ENCODE data around the gene TNP2. TPM values are rescaled to one million over a fixed set of nuclear protein-coding genes. Genes with fewer than 3 reads are reported as not detected.
"Not testable (repeated sequence)": the region's sequence is repeated elsewhere in the genome, so short reads cannot be mapped to it uniquely, and the experiment has no call there.

TNP2 gene
- total RNA-seq, 1 donor, result not detected

- no peak for DNase-seq (ENCODE audit: low read depth)
- TF ChIP-seq CTCF (IDR thresholded peaks at IDR 0.05; ENCODE audit: insufficient read depth, low read length), result no peak
- H3K4me3 ChIP-seq (ENCODE audit: low read depth, low read length), result no peak overlapping the region
These were observed 37.7 kb downstream of the TNP2 start for GRCh38 chr16:11231367-11231970.

- no peak for TF ChIP-seq CTCF (IDR thresholded peaks at IDR 0.05; ENCODE audit: insufficient read depth, low read length)
- no peak for DNase-seq (ENCODE audit: low read depth)
- no peak overlapping the region for H3K4me3 ChIP-seq (ENCODE audit: low read depth, low read length)
These were observed 39.2 kb downstream of the TNP2 start for GRCh38 chr16:11229906-11230305.

GRCh38 chr16:11229432-11229831 lies 39.7 kb downstream of the TNP2 start:
- DNase-seq (ENCODE audit: low read depth), result no peak
- H3K4me3 ChIP-seq (ENCODE audit: low read depth, low read length), result no peak overlapping the region
- TF ChIP-seq CTCF (IDR thresholded peaks at IDR 0.05; ENCODE audit: insufficient read depth, low read length), result no peak

- TF ChIP-seq CTCF (IDR thresholded peaks at IDR 0.05; ENCODE audit: insufficient read depth, low read length), result no peak
- no peak for DNase-seq (ENCODE audit: low read depth)
- no peak overlapping the region for H3K4me3 ChIP-seq (ENCODE audit: low read depth, low read length)
These were observed 43.2 kb downstream of the TNP2 start for GRCh38 chr16:11225677-11226549.

- H3K4me3 ChIP-seq (ENCODE audit: low read depth, low read length), result no peak overlapping the region
- no peak for DNase-seq (ENCODE audit: low read depth)
- TF ChIP-seq CTCF (IDR thresholded peaks at IDR 0.05; ENCODE audit: insufficient read depth, low read length), result no peak
These were observed 44.0 kb downstream of the TNP2 start for GRCh38 chr16:11224894-11225676.

GRCh38 chr16:11224096-11224893 lies 44.8 kb downstream of the TNP2 start:
- TF ChIP-seq CTCF (IDR thresholded peaks at IDR 0.05; ENCODE audit: insufficient read depth, low read length), result no peak
- no peak overlapping the region for H3K4me3 ChIP-seq (ENCODE audit: low read depth, low read length)
- no peak for DNase-seq (ENCODE audit: low read depth)

GRCh38 chr16:11220507-11220906 lies 48.6 kb downstream of the TNP2 start:
- not testable (repeated sequence) for DNase-seq (ENCODE audit: low read depth); H3K4me3 ChIP-seq (ENCODE audit: low read depth, low read length)
